ENCODE results near the gene PCSK5.

Gene PCSK5

DNA sequence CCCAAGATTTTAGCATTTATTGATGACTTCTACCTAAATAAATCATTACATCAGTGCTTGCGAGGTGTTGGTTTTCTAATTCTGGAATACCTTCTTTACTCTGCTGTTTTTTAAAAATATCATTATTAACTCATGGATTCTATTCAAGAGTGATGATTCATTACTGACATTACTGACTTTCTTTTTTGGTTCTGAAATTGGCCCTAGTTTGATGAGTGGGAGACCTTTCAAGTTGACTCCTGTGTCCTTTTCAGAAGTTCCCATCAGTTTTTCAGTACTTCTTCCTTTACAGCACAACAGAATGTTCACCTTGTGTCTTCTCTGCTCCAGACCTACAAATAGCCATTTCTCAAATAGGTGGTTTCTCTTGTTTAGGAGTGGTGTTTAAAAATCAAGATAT is 114.1 kb downstream of the PCSK5 start:
- DNase-seq (ENCODE audit: low read depth), result no peak
- H3K4me3 ChIP-seq (ENCODE audit: low read depth, low read length), result no peak overlapping the region
- TF ChIP-seq, protein P1, sequence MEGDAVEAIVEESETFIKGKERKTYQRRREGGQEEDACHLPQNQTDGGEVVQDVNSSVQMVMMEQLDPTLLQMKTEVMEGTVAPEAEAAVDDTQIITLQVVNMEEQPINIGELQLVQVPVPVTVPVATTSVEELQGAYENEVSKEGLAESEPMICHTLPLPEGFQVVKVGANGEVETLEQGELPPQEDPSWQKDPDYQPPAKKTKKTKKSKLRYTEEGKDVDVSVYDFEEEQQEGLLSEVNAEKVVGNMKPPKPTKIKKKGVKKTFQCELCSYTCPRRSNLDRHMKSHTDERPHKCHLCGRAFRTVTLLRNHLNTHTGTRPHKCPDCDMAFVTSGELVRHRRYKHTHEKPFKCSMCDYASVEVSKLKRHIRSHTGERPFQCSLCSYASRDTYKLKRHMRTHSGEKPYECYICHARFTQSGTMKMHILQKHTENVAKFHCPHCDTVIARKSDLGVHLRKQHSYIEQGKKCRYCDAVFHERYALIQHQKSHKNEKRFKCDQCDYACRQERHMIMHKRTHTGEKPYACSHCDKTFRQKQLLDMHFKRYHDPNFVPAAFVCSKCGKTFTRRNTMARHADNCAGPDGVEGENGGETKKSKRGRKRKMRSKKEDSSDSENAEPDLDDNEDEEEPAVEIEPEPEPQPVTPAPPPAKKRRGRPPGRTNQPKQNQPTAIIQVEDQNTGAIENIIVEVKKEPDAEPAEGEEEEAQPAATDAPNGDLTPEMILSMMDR (IDR thresholded peaks at IDR 0.05; ENCODE audit: low read depth, low read length, missing control alignments), result no peak

DNA sequence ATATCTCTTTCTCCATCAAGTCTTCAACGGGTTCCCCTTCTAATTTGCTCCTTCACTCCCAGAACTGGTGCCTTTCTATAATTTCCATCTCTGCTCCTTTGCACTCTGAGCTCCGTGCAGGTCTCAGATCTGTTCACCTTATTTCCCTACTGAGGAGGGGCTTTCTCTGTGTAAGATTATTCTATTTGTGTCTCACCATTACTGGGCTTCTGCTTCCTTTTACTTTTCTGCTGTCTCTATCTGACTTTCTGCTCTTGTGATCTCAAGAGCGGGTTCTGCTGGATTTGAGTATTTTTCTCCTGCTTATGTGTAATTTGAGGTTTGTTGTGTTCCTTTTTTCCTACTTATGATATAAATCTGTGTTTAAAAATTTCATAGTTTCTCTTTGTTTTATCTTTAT is 117.5 kb downstream of the PCSK5 start:
- TF ChIP-seq, protein P1 (IDR thresholded peaks at IDR 0.05; ENCODE audit: low read depth, low read length, missing control alignments), result no peak
- DNase-seq (ENCODE audit: low read depth), result no peak

DNA sequence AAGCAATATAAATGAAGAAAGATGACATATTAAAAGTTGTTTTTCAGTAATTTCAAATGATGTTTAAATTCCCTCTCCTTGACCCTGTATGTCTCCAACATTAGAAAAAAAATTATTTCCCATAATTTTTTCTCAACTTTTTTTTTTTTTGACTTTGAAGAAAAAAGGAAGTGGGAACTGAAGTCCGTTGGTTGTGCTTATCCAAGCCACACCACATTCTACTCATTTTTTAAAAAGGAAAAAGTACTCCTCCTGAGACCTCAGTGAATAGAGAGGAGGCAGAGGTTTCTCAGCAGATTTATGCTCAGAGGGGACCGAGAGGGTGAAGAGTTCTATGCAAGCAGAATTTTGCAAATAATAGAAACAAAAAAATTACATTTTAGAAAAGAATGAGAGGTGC is 123.3 kb downstream of the PCSK5 start:
- H3K4me3 ChIP-seq (ENCODE audit: low read depth, low read length), result no peak overlapping the region
- TF ChIP-seq, protein P1 (IDR thresholded peaks at IDR 0.05; ENCODE audit: low read depth, low read length, missing control alignments), result no peak
- DNase-seq (ENCODE audit: low read depth), result no peak

More for the DNA sequence above, 117.5 kb downstream of the PCSK5 start:
- no peak overlapping the region for H3K4me3 ChIP-seq (ENCODE audit: low read depth, low read length)

DNA sequence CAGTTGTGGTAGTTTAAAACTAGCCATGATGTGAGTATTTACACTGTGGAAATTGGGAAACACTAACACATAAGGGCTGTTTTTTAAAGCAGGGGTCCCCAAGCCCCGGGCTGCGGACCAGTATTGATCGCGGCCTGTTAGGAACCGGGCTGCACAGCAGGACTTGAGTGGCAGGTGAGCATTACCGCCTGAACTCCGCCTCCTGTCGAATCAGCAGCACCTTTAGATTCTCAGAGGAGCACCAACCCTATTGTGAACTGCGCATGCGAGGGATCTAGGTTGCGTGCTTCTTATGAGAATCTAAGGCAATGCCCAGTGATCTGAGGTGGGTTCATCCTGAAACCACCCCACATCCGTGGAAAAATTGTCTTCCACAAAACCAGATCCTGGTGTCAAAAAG is 127.8 kb downstream of the PCSK5 start:
- TF ChIP-seq, protein P1 (IDR thresholded peaks at IDR 0.05; ENCODE audit: low read depth, low read length, missing control alignments), result no peak
- DNase-seq (ENCODE audit: low read depth), result no peak
- H3K4me3 ChIP-seq (ENCODE audit: low read depth, low read length), result no peak overlapping the region

DNA sequence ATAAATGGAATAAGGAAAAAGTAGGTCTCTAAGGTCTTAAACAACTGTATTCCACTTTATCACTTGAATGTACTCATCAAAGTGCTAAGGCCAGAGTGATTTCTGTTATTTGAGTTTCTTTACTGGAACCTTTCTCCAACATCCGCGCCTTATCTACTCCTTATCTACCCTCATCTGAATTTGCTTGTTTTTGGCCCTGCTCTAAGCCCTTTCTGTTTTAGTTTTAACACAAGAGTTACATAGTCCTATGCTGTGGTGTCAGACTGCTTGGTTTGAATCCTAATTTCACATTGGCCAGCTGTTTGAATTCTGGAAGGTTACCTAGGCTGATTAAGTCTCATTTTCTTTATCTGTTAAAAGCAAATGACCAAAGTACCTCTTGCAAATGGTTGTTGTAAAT is 128.3 kb downstream of the PCSK5 start:
- TF ChIP-seq, protein P1 (IDR thresholded peaks at IDR 0.05; ENCODE audit: low read depth, low read length, missing control alignments), result no peak
- H3K4me3 ChIP-seq (ENCODE audit: low read depth, low read length), result no peak overlapping the region
- DNase-seq (ENCODE audit: low read depth), result no peak

DNA sequence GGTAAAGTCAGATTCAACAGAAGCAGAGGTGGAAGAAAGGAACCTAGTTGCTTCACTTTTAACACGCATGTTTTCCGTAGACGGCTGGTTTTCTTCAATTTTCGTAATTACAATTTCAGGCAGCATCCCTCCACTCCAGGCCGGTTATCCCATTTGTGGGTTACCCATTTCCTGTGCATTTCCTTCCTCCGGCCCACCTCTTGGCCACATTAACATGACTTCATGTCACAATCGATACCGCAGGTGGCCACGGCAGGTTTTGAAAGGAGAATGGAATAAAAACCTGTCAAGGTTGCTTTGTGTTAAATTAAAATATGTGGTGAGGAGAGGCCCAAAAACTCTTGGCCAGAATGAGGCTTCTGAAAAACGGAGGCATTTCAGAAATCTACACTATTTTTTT is 130.2 kb downstream of the PCSK5 start:
- no peak overlapping the region for H3K4me3 ChIP-seq (ENCODE audit: low read depth, low read length)
- TF ChIP-seq, protein P1 (IDR thresholded peaks at IDR 0.05; ENCODE audit: low read depth, low read length, missing control alignments), result no peak
- DNase-seq (ENCODE audit: low read depth), result no peak

DNA sequence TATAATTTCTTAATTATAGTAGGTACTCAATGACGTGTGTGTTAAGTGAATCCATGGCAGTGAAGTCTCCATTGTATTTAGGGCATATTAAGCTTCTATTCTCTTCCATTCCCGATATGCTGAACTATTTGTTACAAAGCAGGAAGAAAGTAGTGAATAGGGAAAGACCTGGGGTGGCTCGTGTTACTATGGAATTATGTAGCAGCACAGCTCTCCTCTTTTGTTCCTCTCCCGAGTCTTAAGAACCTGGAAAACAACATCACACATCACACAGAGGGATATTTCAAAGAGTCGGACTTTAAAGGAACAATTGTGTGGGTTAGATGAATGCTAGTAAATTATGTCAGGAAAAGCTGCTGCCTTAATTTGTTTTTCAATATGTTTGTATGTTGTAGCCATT is 131.8 kb downstream of the PCSK5 start:
- no peak overlapping the region for H3K4me3 ChIP-seq (ENCODE audit: low read depth, low read length)
- no peak for DNase-seq (ENCODE audit: low read depth)
- TF ChIP-seq, protein P1 (IDR thresholded peaks at IDR 0.05; ENCODE audit: low read depth, low read length, missing control alignments), result no peak
